Sigmoid colon (tissue), 7 donors: Measurements from ENCODE around the gene HPS4. TPM values are rescaled to one million over a fixed set of nuclear protein-coding genes. Genes with fewer than 3 reads are reported as not detected.

Experiments
- DNase-seq: peaks from one replicate; pipeline ENCODE4 v3.0.0-alpha.2; 2019
- H3K27ac ChIP-seq, 4 donors: fragments of 200-600 bp; sonication (generic); one replicate each; pipeline ENCODE4 v1.5.1; 2016 to 2019; ENCODE audit warnings: mild to moderate bottlenecking in 1 of 4
- H3K27me3 ChIP-seq, 3 donors: fragments of 200-600 bp; sonication (generic); one replicate each; pipeline ENCODE4 v1.5.1; 2019; ENCODE audit warnings: mild to moderate bottlenecking in 1 of 3
- H3K36me3 ChIP-seq, 4 donors: fragments of 200-600 bp; sonication (generic); one replicate each; pipeline ENCODE4 v1.5.1; 2016 to 2019
- H3K4me1 ChIP-seq, 4 donors: fragments of 200-600 bp; sonication (generic); one replicate each; pipeline ENCODE4 v1.5.1; 2017 to 2019
- H3K4me3 ChIP-seq, 4 donors: fragments of 200-600 bp; sonication (generic); one replicate each; pipeline ENCODE4 v1.5.1; 2017 to 2019; ENCODE audit warnings: mild to moderate bottlenecking in 2 of 4, moderate library complexity in 1 of 4
- H3K9me3 ChIP-seq, 4 donors: fragments of 200-600 bp in 3 of 4; sonication (generic) in 3 of 4; one replicate each; pipeline versions ENCODE4 v1.5.1 to v1.6.1; 2013 to 2019
- CTCF ChIP-seq, 4 experiments: fragments of 450-650 bp in 3 of 4; fragments of 200-600 bp in 1 of 4; IDR thresholded peaks; one replicate each; pipeline ENCODE4 v1.5.1; 2016 to 2019; ENCODE audit warnings: antibody characterized with exemption in 4 of 4, mild to moderate bottlenecking in 3 of 4, moderate library complexity in 2 of 4
- EP300 ChIP-seq, 4 donors: sonication (generic); formaldehyde crosslinking; IDR thresholded peaks; one replicate each; pipeline ENCODE4 v1.6.1; 2017; ENCODE audit warnings: antibody characterized with exemption in 4 of 4
- POLR2A ChIP-seq, 2 donors: fragments of 450-650 bp; IDR thresholded peaks; one replicate each; pipeline ENCODE4 v1.6.1; 2016; ENCODE audit warnings: antibody characterized with exemption in 2 of 2, mild to moderate bottlenecking in 2 of 2, moderate library complexity in 2 of 2
- POLR2AphosphoS5 ChIP-seq, 4 donors: sonication (generic); formaldehyde crosslinking; IDR thresholded peaks; one replicate each; pipeline ENCODE4 v1.6.1; 2017; ENCODE audit warnings: antibody characterized with exemption in 4 of 4
- WGBS, 2 donors: extraction: QIAGEN DNeasy Blood & Tissue Kit; methylation state at CpG; one replicate each; pipeline ENCODE4 v1.1.7; 2013; 5-methylcytosine and 5-hydroxymethylcytosine counted together
- intact Hi-C: fragments of 100-400 bp; cut with DNase I; formaldehyde crosslinking; loops from one replicate; pipeline ENCODE4 v1.15.1; 2023
- polyA plus RNA-seq, 3 donors: library from polyadenylated mRNA; stranded (reverse); fragments of 200-250 nt; gene quantifications; one replicate each; pipeline ENCODE4 v1.2.3, GENCODE V29; 2013
- total RNA-seq, 4 donors: library from RNA; depleted of rRNA; stranded (reverse); fragments of >200 nt; gene quantifications; one replicate each; pipeline ENCODE4 v1.1.0, GENCODE V29; 2016
- donor health status: healthy with polysubstance abuse.
- donor health status: Bipolar disorder and iron deficiency.
- donor health status: healthy.

The HPS4 gene
- total and polyA plus RNA-seq, 7 donors, result 4.8 to 48.7 (median 19.0) TPM

- H3K27me3 ChIP-seq, result no peaks in the 10 kb centered on the region
- DNase-seq, result no peak
- intact Hi-C loops, result loop anchor here (5.0 kb wide), 1 partner anchor 45 kb away; no protein-coding TSS in a partner anchor
- no peak overlapping the region for H3K4me3 ChIP-seq
- no peak overlapping the region for H3K27ac ChIP-seq
- TF ChIP-seq POLR2AphosphoS5 (IDR thresholded peaks at IDR 0.05) (no peak), EP300 (IDR thresholded peaks at IDR 0.05) (no peak), CTCF (IDR thresholded peaks at IDR 0.05) (no peak), POLR2A (IDR thresholded peaks at IDR 0.05) (no peak)
- H3K36me3 ChIP-seq, result peaks cover 20 to 90% (median 41%) of the 10 kb centered on the region in 4 donors
- H3K4me1 ChIP-seq, result peaks cover 0 to 31% (median 15%) of the 10 kb centered on the region in 4 donors
- no peaks in the 10 kb centered on the region for H3K9me3 ChIP-seq
- 94 to 96% methylated on average over 5 of the region's 5 CpGs for WGBS, 2 donors
Measured at GRCh38 chr22:26462051-26462450, 21.5 kb downstream of the HPS4 start.

GRCh38 chr22:26461188-26461810, 22.3 kb downstream of the HPS4 start:
- peaks cover 0 to 31% (median 15%) of the 10 kb centered on the region in 4 donors for H3K4me1 ChIP-seq
- H3K9me3 ChIP-seq, result no peaks in the 10 kb centered on the region
- no peaks in the 10 kb centered on the region for H3K27me3 ChIP-seq
- DNase-seq, result no peak
- TF ChIP-seq CTCF (IDR thresholded peaks at IDR 0.05), result peak; percentile 58 to 81 (median 76)
- no peak for TF ChIP-seq POLR2AphosphoS5 (IDR thresholded peaks at IDR 0.05)
- no peak for TF ChIP-seq POLR2A (IDR thresholded peaks at IDR 0.05)
- no peak for TF ChIP-seq EP300 (IDR thresholded peaks at IDR 0.05)
- H3K4me3 ChIP-seq, result no peak overlapping the region
- peaks cover 20 to 90% (median 42%) of the 10 kb centered on the region in 4 donors for H3K36me3 ChIP-seq
- no peak overlapping the region for H3K27ac ChIP-seq
- intact Hi-C loops, result loop anchor here (1.0 to 5.0 kb wide), 2 partner anchors 44 to 62 kb away; no protein-coding TSS in a partner anchor
- WGBS, 2 donors, result 33 to 42% methylated on average over 3 of the region's 3 CpGs

- H3K4me3 ChIP-seq, result no peak overlapping the region
- H3K27ac ChIP-seq, result no peak overlapping the region
- H3K9me3 ChIP-seq, result no peaks in the 10 kb centered on the region
- intact Hi-C loops, result loop anchor here (5.0 kb wide), 1 partner anchor 43 kb away; no protein-coding TSS in a partner anchor
- H3K27me3 ChIP-seq, result no peaks in the 10 kb centered on the region
- H3K36me3 ChIP-seq, result peaks cover 15 to 88% (median 34%) of the 10 kb centered on the region in 4 donors
- 85 to 89% methylated on average over 6 of the region's 6 CpGs for WGBS, 2 donors
- DNase-seq, result no peak
- TF ChIP-seq POLR2AphosphoS5 (IDR thresholded peaks at IDR 0.05) (no peak), EP300 (IDR thresholded peaks at IDR 0.05) (no peak), POLR2A (IDR thresholded peaks at IDR 0.05) (no peak), CTCF (IDR thresholded peaks at IDR 0.05) (no peak)
- H3K4me1 ChIP-seq, result peaks cover 0 to 31% (median 15%) of the 10 kb centered on the region in 4 donors
Measured at GRCh38 chr22:26460202-26460601, 23.4 kb downstream of the HPS4 start.

GRCh38 chr22:26457661-26458272, 25.8 kb downstream of the HPS4 start:
- intact Hi-C loops, result no loop called here

More at GRCh38 chr22:26457661-26458272, 25.8 kb downstream of the HPS4 start:
- peaks cover 0 to 20% (median 8%) of the 10 kb centered on the region in 4 donors for H3K4me1 ChIP-seq
- WGBS, 2 donors, result 95 to 96% methylated on average over 26 of the region's 26 CpGs
- H3K4me3 ChIP-seq, result no peak overlapping the region
- peaks cover 5 to 83% (median 35%) of the 10 kb centered on the region in 4 donors for H3K36me3 ChIP-seq
- H3K27me3 ChIP-seq, result no peaks in the 10 kb centered on the region
- TF ChIP-seq CTCF (IDR thresholded peaks at IDR 0.05) (no peak), POLR2AphosphoS5 (IDR thresholded peaks at IDR 0.05) (no peak), POLR2A (IDR thresholded peaks at IDR 0.05) (no peak), EP300 (IDR thresholded peaks at IDR 0.05) (no peak)
- H3K9me3 ChIP-seq, result no peaks in the 10 kb centered on the region
- H3K27ac ChIP-seq, result no peak overlapping the region
- DNase-seq, result no peak
